Smooth muscle cell (in vitro differentiated cells): Measurements from ENCODE around the gene UBE2G2. TPM values are rescaled to one million over a fixed set of nuclear protein-coding genes. Genes with fewer than 3 reads are reported as not detected.

Experiments
- DNase-seq: peaks from one replicate; lab custom pipeline; 2025; ENCODE audit not compliant: unreplicated experiment; lab: John Stamatoyannopoulos, UW
- H2AFZ ChIP-seq: fragments of 200-600 bp; sonication (generic); 2 replicates; pipeline ENCODE4 v1.6.0; 2016; ENCODE audit warnings: antibody characterized with exemption, low read depth, mild to moderate bottlenecking
- H3F3A ChIP-seq: fragments of 200-600 bp; sonication (generic); 2 replicates; pipeline ENCODE4 v1.6.0; 2017; ENCODE audit warnings: antibody characterized with exemption, low read depth
- H3K27ac ChIP-seq: fragments of 200-600 bp; sonication (generic); 2 replicates; pipeline ENCODE4 v1.5.1; 2016; ENCODE audit warnings: low read depth, mild to moderate bottlenecking
- H3K27me3 ChIP-seq: fragments of 200-600 bp; sonication (generic); 2 replicates; pipeline ENCODE4 v1.6.1; 2016; ENCODE audit warnings: low read depth, mild to moderate bottlenecking
- H3K36me3 ChIP-seq: fragments of 200-600 bp; sonication (generic); 2 replicates; pipeline ENCODE4 v1.5.1; 2016; ENCODE audit warnings: low read depth
- H3K4me1 ChIP-seq: fragments of 200-600 bp; sonication (generic); 2 replicates; pipeline ENCODE4 v1.5.1; 2016; ENCODE audit warnings: low read depth
- H3K4me2 ChIP-seq: fragments of 200-600 bp; sonication (generic); 2 replicates; pipeline ENCODE4 v1.6.0; 2016; ENCODE audit warnings: mild to moderate bottlenecking
- H3K4me3 ChIP-seq: fragments of 200-600 bp; sonication (generic); 2 replicates; pipeline ENCODE4 v1.5.1; 2016; ENCODE audit warnings: mild to moderate bottlenecking
- H3K79me2 ChIP-seq: fragments of 200-600 bp; sonication (generic); 2 replicates; pipeline ENCODE4 v1.6.0; 2016; ENCODE audit warnings: low read depth, mild to moderate bottlenecking
- H3K9ac ChIP-seq: fragments of 200-600 bp; sonication (generic); 2 replicates; pipeline ENCODE4 v1.6.0; 2016; ENCODE audit warnings: low read depth
- H3K9me3 ChIP-seq: fragments of 200-600 bp; sonication (generic); replicated peaks from 2 replicates; pipeline ENCODE4 v1.5.1; 2016; ENCODE audit warnings: low read depth
- H4K20me1 ChIP-seq: fragments of 200-600 bp; sonication (generic); 2 replicates; pipeline ENCODE4 v1.6.0; 2016; ENCODE audit warnings: low read depth
- CTCF ChIP-seq: fragments of 200-600 bp; sonication (generic); IDR thresholded peaks from 2 replicates; pipeline ENCODE4 v1.5.1; 2017; ENCODE audit warnings: borderline replicate concordance, mild to moderate bottlenecking, antibody characterized with exemption; ENCODE audit not compliant: insufficient read depth, poor library complexity, severe bottlenecking
- WGBS: methylation state at CpG from one replicate; pipeline ENCODE4 v1.1.7; 2016; ENCODE audit warnings: low lambda C conversion rate; 5-methylcytosine and 5-hydroxymethylcytosine counted together
- polyA plus RNA-seq: library from polyadenylated mRNA; unstranded; fragments of >200 nt; fragmentation: Nextera tagmentation; extraction: Ambion mirVana; gene quantifications from 2 replicates; pipeline ENCODE4 v1.2.1, GENCODE V29; 2016
- total RNA-seq: library from RNA; depleted of rRNA; stranded (reverse); fragments of >200 nt; gene quantifications from 2 replicates; pipeline ENCODE4 v1.2.3, GENCODE V29; 2014

Gene UBE2G2
- total and polyA plus RNA-seq, 2 experiments from 2014 or later, result 33.1 to 34.1 TPM

DNA sequence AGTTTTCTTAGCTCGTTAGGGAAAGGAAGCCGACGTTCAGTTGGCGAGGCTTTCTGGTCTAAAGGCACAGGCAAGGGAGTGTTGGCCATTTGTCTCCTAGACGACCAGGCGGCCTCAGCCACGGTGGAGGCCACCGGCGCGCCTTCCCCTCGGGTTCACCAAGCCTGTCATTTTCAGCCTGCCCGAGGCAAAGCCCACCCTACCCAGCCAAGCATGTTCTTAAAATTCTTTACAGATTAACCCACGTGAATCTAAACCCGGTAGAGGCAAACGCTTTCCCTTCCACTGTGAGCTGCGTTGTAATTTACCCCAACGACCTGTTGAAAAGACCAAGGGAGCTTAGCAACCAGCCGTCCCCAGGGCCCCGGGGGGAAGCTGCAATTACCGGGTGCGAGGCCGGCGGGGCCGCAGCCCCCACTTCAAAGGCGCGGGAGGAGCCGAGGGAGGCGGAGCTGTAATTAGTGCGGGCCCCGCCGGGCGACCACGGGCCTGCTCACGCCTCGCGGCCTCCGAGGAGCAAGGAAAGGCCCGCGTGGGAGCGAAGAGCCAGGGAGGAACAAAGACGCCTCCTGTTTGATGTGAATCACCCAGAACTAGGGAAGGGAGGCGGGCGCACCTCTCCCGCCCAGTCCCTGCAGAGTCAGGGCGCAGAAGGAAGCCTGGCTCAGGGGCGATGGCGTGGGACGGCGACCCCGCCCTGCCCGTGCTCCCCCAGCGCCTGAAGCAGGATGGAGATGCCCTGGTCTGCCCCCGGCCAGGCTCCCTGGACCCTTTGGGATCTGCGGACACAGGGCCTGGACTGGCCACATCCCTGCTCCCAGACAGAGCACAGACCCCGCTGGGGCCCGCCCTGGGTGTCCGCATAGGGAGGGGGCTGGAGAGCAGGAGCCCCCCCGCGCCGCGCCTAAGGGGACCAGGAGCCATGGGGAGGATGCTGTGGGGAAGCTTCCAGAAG is 78.2 kb downstream of the UBE2G2 start:
- no peaks in the 10 kb centered on the region for H3K4me1 ChIP-seq
- peak overlapping the region; percentile 29 for H2AFZ ChIP-seq
- TF ChIP-seq CTCF, result no peak
- H3K4me3 ChIP-seq, result peak overlapping the region; percentile 9
- no peaks in the 10 kb centered on the region for H3F3A ChIP-seq
- no peak overlapping the region for H3K27ac ChIP-seq
- no peak for DNase-seq
- H3K79me2 ChIP-seq, result no peaks in the 10 kb centered on the region
- peak overlapping the region; percentile 61 for H3K4me2 ChIP-seq
- H3K9me3 ChIP-seq, result no peaks in the 10 kb centered on the region
- no peaks in the 10 kb centered on the region for H3K36me3 ChIP-seq
- H4K20me1 ChIP-seq, result no peaks in the 10 kb centered on the region
- no peak overlapping the region for H3K9ac ChIP-seq
- H3K27me3 ChIP-seq, result peaks cover 48% of the 10 kb centered on the region
- WGBS, result 29% methylated on average over 60 of the region's 61 CpGs

- Histone ChIP-seq H3K9ac (no peak overlapping the region), H3K36me3 (no peaks in the 10 kb centered on the region), H3F3A (no peaks in the 10 kb centered on the region), H3K9me3 (no peaks in the 10 kb centered on the region), H3K4me3 (no peak overlapping the region), H3K4me2 (peak overlapping the region; percentile 61), H3K27me3 (peaks cover 55% of the 10 kb centered on the region), H4K20me1 (no peaks in the 10 kb centered on the region), H2AFZ (peak overlapping the region; percentile 29), H3K27ac (no peak overlapping the region), H3K79me2 (no peaks in the 10 kb centered on the region), H3K4me1 (no peaks in the 10 kb centered on the region)
- no peak for TF ChIP-seq CTCF
- DNase-seq, result no peak
- WGBS, result 63% methylated on average over 5 of the region's 5 CpGs
These were observed 78.9 kb downstream of the UBE2G2 start for GRCh38 chr21:44722731-44723130.

GRCh38 chr21:44720170-44720569 is 81.5 kb downstream of the UBE2G2 start:
- Histone ChIP-seq H3K27ac (no peak overlapping the region), H3K9me3 (no peaks in the 10 kb centered on the region), H2AFZ (no peak overlapping the region), H3K4me1 (no peaks in the 10 kb centered on the region), H3K27me3 (peaks cover 51% of the 10 kb centered on the region), H3K4me2 (no peak overlapping the region), H3K4me3 (no peak overlapping the region), H3K79me2 (no peaks in the 10 kb centered on the region), H3K36me3 (no peaks in the 10 kb centered on the region), H4K20me1 (no peaks in the 10 kb centered on the region), H3K9ac (no peak overlapping the region), H3F3A (no peaks in the 10 kb centered on the region)
- DNase-seq, result no peak
- no peak for TF ChIP-seq CTCF
- 75% methylated on average over 2 of the region's 2 CpGs for WGBS

Other genes starting within 250 kb of the UBE2G2 start
- gene KRTAP10-3, start 243.0 kb downstream of the UBE2G2 start, total RNA-seq, result not detected in 2 replicates
- gene KRTAP10-3, start 243.0 kb downstream of the UBE2G2 start, polyA plus RNA-seq, result not detected in 2 replicates
- not detected in 2 replicates for gene KRTAP10-4, start 228.1 kb downstream of the UBE2G2 start, total RNA-seq
- gene KRTAP10-4, start 228.1 kb downstream of the UBE2G2 start, polyA plus RNA-seq, result not detected in 2 replicates
- gene KRTAP10-5, start 221.2 kb downstream of the UBE2G2 start, total RNA-seq, result not detected in 2 replicates
- gene KRTAP10-5, start 221.2 kb downstream of the UBE2G2 start, polyA plus RNA-seq, result not detected in 2 replicates
- gene KRTAP10-6, start 209.3 kb downstream of the UBE2G2 start, total RNA-seq, result not detected in 2 replicates
- gene KRTAP10-6, start 209.3 kb downstream of the UBE2G2 start, polyA plus RNA-seq, result 0.38 TPM in 1 of 2 replicates, not detected in the other
- not detected in 2 replicates for gene KRTAP10-7, start 201.2 kb downstream of the UBE2G2 start, total RNA-seq
- gene KRTAP10-7, start 201.2 kb downstream of the UBE2G2 start, polyA plus RNA-seq, result not detected in 2 replicates
- gene KRTAP10-8, start 189.7 kb downstream of the UBE2G2 start, total RNA-seq, result not detected in 2 replicates
- gene KRTAP10-8, start 189.7 kb downstream of the UBE2G2 start, polyA plus RNA-seq, result not detected in 2 replicates
- gene KRTAP10-9, start 174.7 kb downstream of the UBE2G2 start, total RNA-seq, result not detected in 2 replicates
- not detected in 2 replicates for gene KRTAP10-9, start 174.7 kb downstream of the UBE2G2 start, polyA plus RNA-seq
- gene KRTAP10-10, start 164.5 kb downstream of the UBE2G2 start, total RNA-seq, result not detected in 2 replicates
- gene KRTAP10-10, start 164.5 kb downstream of the UBE2G2 start, polyA plus RNA-seq, result not detected in 2 replicates
- not detected in 2 replicates for gene KRTAP10-11, start 155.4 kb downstream of the UBE2G2 start, total RNA-seq
- gene KRTAP10-11, start 155.4 kb downstream of the UBE2G2 start, polyA plus RNA-seq, result not detected in 2 replicates
- gene KRTAP12-4, start 147.2 kb downstream of the UBE2G2 start, total RNA-seq, result not detected in 2 replicates
- gene KRTAP12-4, start 147.2 kb downstream of the UBE2G2 start, polyA plus RNA-seq, result not detected in 2 replicates
- gene KRTAP12-3, start 143.9 kb downstream of the UBE2G2 start, total RNA-seq, result not detected in 2 replicates
- gene KRTAP12-3, start 143.9 kb downstream of the UBE2G2 start, polyA plus RNA-seq, result not detected in 2 replicates
- gene KRTAP12-2, start 134.9 kb downstream of the UBE2G2 start, total RNA-seq, result not detected in 2 replicates
- gene KRTAP12-2, start 134.9 kb downstream of the UBE2G2 start, polyA plus RNA-seq, result not detected in 2 replicates
- gene KRTAP12-1, start 119.7 kb downstream of the UBE2G2 start, total RNA-seq, result not detected in 2 replicates
- not detected in 2 replicates for gene KRTAP12-1, start 119.7 kb downstream of the UBE2G2 start, polyA plus RNA-seq
- gene KRTAP10-12, start 104.6 kb downstream of the UBE2G2 start, total RNA-seq, result not detected in 2 replicates
- gene KRTAP10-12, start 104.6 kb downstream of the UBE2G2 start, polyA plus RNA-seq, result not detected in 2 replicates
- gene TSPEAR, start 90.2 kb downstream of the UBE2G2 start, total RNA-seq, result not detected in 2 replicates
- 0.71 and 1.7 TPM in 2 replicates for gene TSPEAR, start 90.2 kb downstream of the UBE2G2 start, polyA plus RNA-seq
- 82.8 and 87.9 TPM in 2 replicates for gene SUMO3, start 16.2 kb upstream of the UBE2G2 start, total RNA-seq
- 116 and 124 TPM in 2 replicates for gene SUMO3, start 16.2 kb upstream of the UBE2G2 start, polyA plus RNA-seq
- gene PTTG1IP, start 71.9 kb upstream of the UBE2G2 start, total RNA-seq, result 331 and 369 TPM in 2 replicates
- gene PTTG1IP, start 71.9 kb upstream of the UBE2G2 start, polyA plus RNA-seq, result 314 and 340 TPM in 2 replicates
- gene ITGB2, start 119.1 kb upstream of the UBE2G2 start, total RNA-seq, result 0.18 TPM in 1 of 2 replicates, not detected in the other
- gene ITGB2, start 119.1 kb upstream of the UBE2G2 start, polyA plus RNA-seq, result 0.86 and 1.0 TPM in 2 replicates
- gene SLX9, start 138.2 kb upstream of the UBE2G2 start, total RNA-seq, result 13.9 and 15.9 TPM in 2 replicates
- 26.6 and 32.7 TPM in 2 replicates for gene SLX9, start 138.2 kb upstream of the UBE2G2 start, polyA plus RNA-seq